GM21526 (cell line): ENCODE results near the gene METTL2A.
A peak's percentile ranks its signal among the peaks of the same experiment; 100 is the strongest.
"Not testable (repeated sequence)": the region's sequence is repeated elsewhere in the genome, so short reads cannot be mapped to it uniquely, and the experiment has no call there.

ENCODE experiments used
- ATAC-seq: cut with Tn5 transposase; IDR thresholded peaks from one replicate; pipeline ENCODE4 v1.9.1; 2021; ENCODE audit warnings: moderate library complexity; ENCODE audit not compliant: unreplicated experiment, low FRiP score

METTL2A gene

GRCh38 chr17:62470666-62471379 is 47.1 kb downstream of the METTL2A start:
- not testable (repeated sequence) for ATAC-seq

DNA sequence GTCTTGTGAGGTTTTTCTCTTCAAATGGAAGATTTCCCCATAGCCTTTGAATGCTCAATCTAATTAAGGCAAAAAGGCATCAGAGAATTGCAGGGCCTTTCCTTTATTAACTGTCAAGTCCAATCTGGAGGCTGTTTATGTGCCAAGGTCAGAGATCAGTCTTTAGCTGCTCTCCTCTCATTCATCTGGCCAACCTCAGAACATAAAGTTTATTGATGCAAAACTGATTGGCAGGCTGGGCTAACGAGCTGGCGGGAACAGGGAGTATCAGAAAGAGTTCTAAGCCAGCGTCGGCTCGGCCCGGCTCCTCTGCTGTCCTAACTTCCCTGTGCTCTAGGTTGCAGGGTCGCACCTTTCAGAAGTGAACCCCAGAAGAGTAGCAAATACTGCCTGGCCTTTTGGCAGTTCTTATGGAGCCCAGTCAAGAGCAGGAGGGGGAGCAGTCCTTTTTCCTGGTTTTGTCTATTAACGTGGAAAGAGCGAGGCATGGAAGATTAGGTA is 47.7 kb downstream of the METTL2A start:
- ATAC-seq: not testable (repeated sequence)

DNA sequence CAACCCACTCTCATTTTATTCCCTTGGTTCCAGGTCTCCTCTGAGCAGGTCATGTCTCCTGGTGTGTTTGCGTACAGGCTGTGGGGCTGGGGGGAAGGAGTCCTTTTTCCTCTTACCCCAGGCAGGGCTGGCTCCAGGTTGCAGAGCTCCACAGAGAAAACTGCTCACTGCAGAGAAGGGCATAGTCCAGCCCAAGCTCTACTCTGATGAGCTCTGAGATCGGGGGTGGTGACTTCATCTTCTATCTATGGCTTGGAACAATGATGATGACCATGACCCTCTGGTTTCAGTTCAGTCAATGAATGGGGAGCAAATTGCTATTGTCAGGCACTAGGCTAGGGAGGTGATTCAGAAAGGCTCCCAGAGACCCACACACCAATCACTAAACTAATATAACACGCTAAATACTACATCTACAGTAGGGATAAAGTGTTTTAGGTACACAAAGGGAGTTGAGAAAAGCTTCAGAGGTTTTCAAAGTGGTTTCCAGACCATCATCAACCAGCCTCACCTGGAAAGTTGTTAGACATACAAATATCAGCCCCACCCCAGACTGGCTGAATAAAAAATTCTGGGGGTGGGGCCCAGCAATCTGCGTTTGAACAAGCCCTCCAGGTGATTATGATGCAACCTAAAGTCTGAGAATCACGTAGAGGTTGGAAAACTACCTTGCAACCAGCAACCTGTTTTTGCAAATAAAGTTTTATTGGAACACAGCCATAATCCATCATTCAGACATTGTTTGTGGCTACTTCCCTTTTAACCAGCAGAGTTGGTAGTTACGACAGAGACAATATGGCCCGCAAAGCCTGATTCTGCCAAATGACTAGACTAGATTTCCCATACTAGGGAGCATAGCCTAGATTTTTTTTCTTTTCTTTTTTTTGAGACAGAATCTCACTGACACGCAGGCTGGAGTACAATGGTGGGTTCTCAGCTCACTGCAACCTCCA is 49.6 kb downstream of the METTL2A start:
- ATAC-seq: not testable (repeated sequence)

- not testable (repeated sequence) for ATAC-seq
Measured at GRCh38 chr17:62477111-62477510, 53.4 kb downstream of the METTL2A start.

- peak; percentile 19 for ATAC-seq
Measured at GRCh38 chr17:62477718-62478408, 54.2 kb downstream of the METTL2A start.

DNA sequence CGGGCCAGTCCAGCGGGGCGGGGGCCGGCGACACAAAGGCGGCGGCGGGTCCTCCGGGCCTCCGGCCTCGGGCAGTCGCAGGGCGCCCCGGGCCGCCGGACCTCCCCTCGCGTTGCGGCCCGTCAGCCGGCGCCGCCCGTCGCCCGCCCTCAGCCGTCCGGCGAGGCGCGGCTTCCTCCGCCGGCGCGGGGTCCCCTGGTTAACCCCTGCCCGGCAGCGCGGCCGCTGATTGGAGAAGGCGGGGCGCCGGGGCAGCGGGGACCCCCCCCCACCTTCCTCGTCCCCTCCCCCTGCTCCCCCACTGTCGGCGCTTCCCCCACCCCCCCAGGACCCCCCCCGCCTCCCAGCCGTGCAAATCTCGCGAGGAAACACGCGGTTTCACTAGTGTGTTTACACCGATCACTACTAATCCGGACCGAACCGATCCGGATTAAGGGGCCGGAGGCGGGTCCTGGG is 54.8 kb downstream of the METTL2A start, which contains the start of gene TLK2:
TLK2 (plus strand) TSS at position 402 of the 456 bp plus-strand sequence. CDS start 2,301 bp downstream, outside the sequence.
- peak; percentile 55 for ATAC-seq

DNA sequence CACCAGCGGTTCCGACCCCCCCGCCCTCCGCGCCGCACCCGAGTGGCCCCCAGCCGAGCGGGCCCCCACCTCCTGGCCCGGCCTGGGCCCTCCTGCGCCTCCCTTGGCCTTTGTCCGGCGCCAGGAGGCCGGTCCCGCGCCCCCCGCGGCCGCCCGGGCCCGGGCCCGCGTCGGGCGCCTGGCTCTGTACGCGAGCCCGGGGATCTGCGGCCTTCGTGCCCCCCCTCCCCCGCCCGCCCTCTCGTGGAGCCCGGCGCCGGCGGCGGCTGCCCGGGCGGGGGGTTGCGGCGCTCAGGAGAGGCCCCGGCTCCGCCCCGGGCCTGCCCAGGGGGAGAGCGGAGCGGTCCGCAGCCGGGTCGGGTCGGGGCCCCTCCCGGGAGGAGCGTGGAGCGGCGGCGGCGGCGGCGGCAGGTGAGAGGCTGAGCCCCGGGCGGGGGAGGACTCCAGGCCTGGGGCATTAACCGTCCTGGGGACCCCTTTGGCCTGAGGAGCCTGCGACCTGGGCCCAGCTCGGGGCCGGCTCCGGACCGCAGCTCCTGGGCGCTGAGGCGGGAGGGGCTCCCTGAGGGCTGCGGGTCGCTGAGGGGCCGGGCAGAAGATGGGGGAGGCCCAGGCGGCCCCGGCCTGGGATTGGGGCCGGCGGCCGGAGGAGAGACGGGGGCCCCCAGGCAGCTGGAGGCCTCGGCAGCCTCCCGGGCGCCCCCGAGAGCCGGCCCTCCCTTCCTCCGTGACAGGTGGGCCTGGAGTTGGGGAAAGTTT is 55.4 kb downstream of the METTL2A start:
- peak; percentile 42 for ATAC-seq

- peak; percentile 11 for ATAC-seq
Measured at GRCh38 chr17:62479639-62480258, 56.1 kb downstream of the METTL2A start.

DNA sequence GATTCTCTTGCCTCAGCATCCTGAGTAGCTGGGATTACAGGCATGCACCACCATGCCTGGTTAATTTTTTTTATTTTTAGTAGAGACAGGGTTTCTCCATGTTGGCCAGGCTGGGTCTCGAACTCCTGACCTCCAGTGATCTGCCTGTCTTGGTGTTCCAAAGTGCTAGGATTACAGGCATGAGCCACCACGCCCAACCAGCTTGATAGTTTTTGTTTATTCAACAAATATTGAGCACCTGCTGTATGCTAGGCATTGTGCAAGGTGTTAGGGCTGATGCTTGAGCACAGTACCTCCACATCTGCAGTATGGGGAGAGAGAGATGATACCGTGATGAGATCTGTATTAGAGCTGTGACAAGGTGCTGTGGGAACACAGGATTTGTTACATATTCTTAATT is 58.9 kb downstream of the METTL2A start:
- not testable (repeated sequence) for ATAC-seq

- not testable (repeated sequence) for ATAC-seq
Measured at GRCh38 chr17:62490990-62491389, 67.3 kb downstream of the METTL2A start.

GRCh38 chr17:62493049-62493655 is 69.5 kb downstream of the METTL2A start:
- not testable (repeated sequence) for ATAC-seq

DNA sequence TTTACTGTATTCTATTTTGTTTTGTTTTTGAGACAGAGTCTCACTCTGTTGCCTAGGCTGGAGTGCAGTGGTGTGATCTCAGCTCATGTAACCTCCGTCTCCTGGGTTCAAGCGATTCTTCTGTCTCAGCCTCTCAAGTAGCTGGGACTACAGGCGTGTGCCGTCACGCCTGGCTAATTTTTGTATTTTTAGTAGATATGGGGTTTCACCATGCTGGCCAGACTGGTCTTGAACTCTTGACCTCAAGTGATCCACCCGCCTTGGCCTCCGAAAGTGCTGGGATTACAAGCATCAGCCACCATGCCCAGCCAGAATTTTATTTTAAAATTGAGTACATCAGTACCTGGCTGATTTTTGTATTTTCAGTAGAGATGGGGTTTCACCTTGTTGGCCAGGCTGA is 70.4 kb downstream of the METTL2A start:
- ATAC-seq: not testable (repeated sequence)

DNA sequence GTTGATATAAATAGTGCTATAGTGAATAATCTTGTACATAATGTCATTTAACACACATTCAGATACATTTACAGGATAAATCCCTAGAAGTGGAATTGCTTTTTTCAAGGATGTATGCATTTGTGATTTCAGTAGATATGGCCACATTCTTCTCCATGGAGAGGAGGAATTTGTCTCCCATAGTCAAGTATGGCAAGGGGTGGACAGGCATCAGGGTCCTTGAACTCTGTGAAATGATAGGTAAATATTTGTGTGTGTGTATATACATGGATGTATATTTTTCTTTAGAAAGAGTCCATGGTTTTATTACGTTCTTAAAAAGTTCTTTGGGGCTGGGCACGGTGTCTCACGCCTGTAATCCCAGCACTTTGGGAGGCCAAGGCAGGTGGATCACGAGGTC is 72.6 kb downstream of the METTL2A start:
- ATAC-seq: not testable (repeated sequence)

- ATAC-seq: not testable (repeated sequence)
Measured at GRCh38 chr17:62498796-62499195, 75.1 kb downstream of the METTL2A start.
